T-cell (primary cell): ENCODE measurements around the gene PTPRD. TPM values are rescaled to one million over a fixed set of nuclear protein-coding genes. Genes with fewer than 3 reads are reported as not detected.

Experiments used
- ATAC-seq, 4 experiments: fragments of 200-7000 bp in 3 of 4; fragments of 150-1000 bp in 1 of 4; cut with Tn5 transposase; replicated peaks in 1 of 4; 1 replicate in 3 of 4; 2 replicates in 1 of 4; pipeline ENCODE4 v1.10.0; 2021; ENCODE audit warnings: moderate library complexity in 3 of 4, mild to moderate bottlenecking in 2 of 4, moderate number of reproducible peaks in 1 of 4
- CTCF ChIA-PET, 2 donors: fragments of 300-600 bp; sonication (Branson Sonifier 250); formaldehyde crosslinking; loops; one replicate each; lab custom pipeline; 2022; ENCODE audit warnings: antibody characterized with exemption in 2 of 2; lab: Charles Lee
- POLR2A ChIA-PET, 2 donors: fragments of 300-600 bp; sonication (Branson Sonifier 250); formaldehyde crosslinking; loops; one replicate each; lab custom pipeline; 2022; ENCODE audit warnings: antibody characterized with exemption in 2 of 2; lab: Charles Lee
- DNase-seq, 35 experiments: peaks; one replicate each; pipeline versions ENCODE4 v3.0.0 to v3.0.0-alpha.2; 2013 to 2023
- H3K27ac ChIP-seq: one replicate; pipeline ENCODE4 v1.5.1; 2013; ENCODE audit warnings: low read length
- H3K27me3 ChIP-seq, 2 experiments: replicated peaks in 1 of 2; 1 replicate in 1 of 2; 2 replicates in 1 of 2; pipeline versions ENCODE4 v1.6.1 to v1.7.0; 2013; ENCODE audit warnings: low read length in 1 of 2, mixed read lengths in 1 of 2; ENCODE audit not compliant: control insufficient read depth in 2 of 2, insufficient read depth in 2 of 2; ENCODE audit errors: extremely low read depth in 1 of 2
- H3K36me3 ChIP-seq, 2 donors: 1 replicate in 1 of 2; 2 replicates in 1 of 2; pipeline versions ENCODE4 v1.6.1 to v1.7.0; 2013; ENCODE audit warnings: low read length in 1 of 2; ENCODE audit not compliant: control insufficient read depth in 2 of 2, insufficient read depth in 1 of 2; ENCODE audit errors: extremely low read depth in 1 of 2
- H3K4me1 ChIP-seq, 2 experiments: 1 replicate in 1 of 2; 2 replicates in 1 of 2; pipeline versions ENCODE4 v1.6.1 to v1.7.0; 2013; ENCODE audit warnings: low read length in 2 of 2, mixed read lengths in 1 of 2; ENCODE audit not compliant: insufficient read depth in 2 of 2, control insufficient read depth in 1 of 2; ENCODE audit errors: extremely low read depth in 1 of 2
- H3K4me3 ChIP-seq, 2 donors: 1 replicate in 1 of 2; 2 replicates in 1 of 2; pipeline versions ENCODE4 v1.5.1 to v1.7.0; 2013; ENCODE audit warnings: mild to moderate bottlenecking in 2 of 2, low read length in 1 of 2, moderate library complexity in 1 of 2; ENCODE audit not compliant: control insufficient read depth in 1 of 2; ENCODE audit errors: extremely low read depth in 1 of 2
- H3K9me3 ChIP-seq: 2 replicates; pipeline ENCODE4 v1.7.0; 2013
- H3K27ac Mint-ChIP-seq, 2 donors: one replicate each; pipeline ENCODE4 v1.8.0; 2020 to 2021; ENCODE audit warnings: mild to moderate bottlenecking in 2 of 2, mixed read lengths in 2 of 2
- H3K27me3 Mint-ChIP-seq, 2 donors: one replicate each; pipeline ENCODE4 v1.8.0; 2021 to 2022; ENCODE audit warnings: mixed read lengths in 2 of 2
- H3K36me3 Mint-ChIP-seq: one replicate; pipeline ENCODE4 v1.8.0; 2021; ENCODE audit warnings: mixed read lengths
- H3K4me1 Mint-ChIP-seq, 3 donors: one replicate each; pipeline ENCODE4 v1.8.0; 2020 to 2022; ENCODE audit warnings: mixed read lengths in 3 of 3, mild to moderate bottlenecking in 1 of 3
- H3K4me3 Mint-ChIP-seq, 3 donors: one replicate each; pipeline ENCODE4 v1.8.0; 2020 to 2022; ENCODE audit warnings: mild to moderate bottlenecking in 3 of 3, mixed read lengths in 3 of 3, moderate library complexity in 3 of 3
- H3K9me3 Mint-ChIP-seq, 3 donors: one replicate each; pipeline ENCODE4 v1.8.0; 2020 to 2022; ENCODE audit warnings: mixed read lengths in 3 of 3
- WGBS: methylation state at CpG from one replicate; pipeline ENCODE4 v1.1.5; 2013; ENCODE audit warnings: missing lambda C conversion rate; ENCODE audit not compliant: insufficient coverage; 5-methylcytosine and 5-hydroxymethylcytosine counted together
- total RNA-seq, 35 experiments: library from RNA in 6 of 35; stranded (reverse) in 6 of 35; fragments of 120-200 nt in 1 of 35; gene quantifications; one replicate each; pipeline versions ENCODE4 v1.2.1 to v1.2.4 and lab custom pipeline; 2013 to 2026

Gene PTPRD
- total RNA-seq, 5 donors from 2014 or later (not counting 1 experiment from before 2014, with no cell fraction given) = 0.13 to 0.61 (median 0.38) TPM; not detected in 2

- H3K27ac ChIP-seq = no peak overlapping the region
- POLR2A ChIA-PET = no interaction called here
- H3K9me3 ChIP-seq = no peaks in the 10 kb centered on the region
- DNase-seq (no peak), ATAC-seq (no peak)
- WGBS = 20% methylated on average over 1 of the region's 3 CpGs
- H3K4me3 ChIP-seq = no peak overlapping the region
- no peaks in the 10 kb centered on the region for H3K27me3 ChIP-seq
- H3K9me3 Mint-ChIP-seq = peaks cover 6 to 23% (median 15%) of the 10 kb centered on the region in 3 donors
- H3K4me1 Mint-ChIP-seq = no peaks in the 10 kb centered on the region
- H3K27ac Mint-ChIP-seq = no peak overlapping the region
- CTCF ChIA-PET = no interaction called here
- H3K36me3 Mint-ChIP-seq = no peaks in the 10 kb centered on the region
- H3K4me1 ChIP-seq = no peaks in the 10 kb centered on the region
- no peaks in the 10 kb centered on the region for H3K36me3 ChIP-seq
- no peaks in the 10 kb centered on the region for H3K27me3 Mint-ChIP-seq
- H3K4me3 Mint-ChIP-seq = no peak overlapping the region
Measured at GRCh38 chr9:10447036-10447435, 165.8 kb downstream of the PTPRD start.

GRCh38 chr9:10443868-10444204 is 169.0 kb downstream of the PTPRD start:
- POLR2A ChIA-PET = no interaction called here
- no peak for DNase-seq
- H3K9me3 Mint-ChIP-seq = peaks cover 11 to 24% (median 15%) of the 10 kb centered on the region in 3 donors
- no peaks in the 10 kb centered on the region for H3K4me1 Mint-ChIP-seq
- no peaks in the 10 kb centered on the region for H3K4me1 ChIP-seq
- no peaks in the 10 kb centered on the region for H3K36me3 Mint-ChIP-seq
- no peak overlapping the region for H3K27ac Mint-ChIP-seq
- H3K27me3 Mint-ChIP-seq = no peaks in the 10 kb centered on the region
- no peaks in the 10 kb centered on the region for H3K36me3 ChIP-seq
- H3K4me3 ChIP-seq = no peak overlapping the region
- CTCF ChIA-PET = interaction anchor here in 1 of 2 donors (0.7 kb wide), 1 partner anchor 11 kb away, joined by 3 read pairs; no protein-coding TSS in a partner anchor
- H3K27ac ChIP-seq = no peak overlapping the region
- H3K4me3 Mint-ChIP-seq = no peak overlapping the region
- H3K27me3 ChIP-seq = no peaks in the 10 kb centered on the region
- ATAC-seq = no peak
- H3K9me3 ChIP-seq = no peaks in the 10 kb centered on the region

DNA sequence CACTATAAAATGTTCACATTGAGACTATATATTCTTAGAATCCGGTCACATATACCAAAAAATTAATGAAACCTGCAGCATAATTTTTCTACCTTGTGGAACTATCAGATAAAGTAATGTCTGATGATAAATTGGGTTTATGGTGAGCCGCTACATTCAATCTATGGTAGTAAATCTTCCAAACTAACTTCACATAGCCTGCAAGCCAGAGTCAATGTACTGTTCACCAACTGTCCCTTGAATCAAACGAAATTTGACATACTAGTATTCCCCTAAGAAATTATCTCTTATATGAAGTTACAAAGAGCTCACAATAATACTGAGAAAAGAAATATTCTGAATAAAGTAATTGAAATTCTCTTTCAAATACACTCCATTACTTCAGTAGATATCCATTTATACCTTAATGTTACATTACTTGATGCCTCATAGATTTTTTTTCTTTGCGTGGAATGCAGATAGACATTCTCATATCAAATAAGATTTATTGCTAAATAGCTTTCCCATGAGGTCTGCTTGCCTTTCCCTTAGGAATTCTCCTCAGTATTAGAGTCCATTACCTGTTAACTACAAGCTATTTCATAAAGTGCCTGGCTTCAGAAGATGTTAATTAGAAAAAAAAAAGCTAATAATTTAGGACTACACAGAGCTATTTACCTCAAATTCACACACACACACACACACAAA is 169.5 kb downstream of the PTPRD start:
- Histone ChIP-seq H3K27me3 (no peaks in the 10 kb centered on the region), H3K27ac (no peak overlapping the region), H3K4me3 (no peak overlapping the region), H3K4me1 (no peaks in the 10 kb centered on the region), H3K36me3 (no peaks in the 10 kb centered on the region), H3K9me3 (no peaks in the 10 kb centered on the region)
- peaks cover 13 to 26% (median 15%) of the 10 kb centered on the region in 3 donors for H3K9me3 Mint-ChIP-seq
- no peaks in the 10 kb centered on the region for H3K36me3 Mint-ChIP-seq
- no peak overlapping the region for H3K27ac Mint-ChIP-seq
- DNase-seq (no peak), ATAC-seq (no peak)
- no peaks in the 10 kb centered on the region for H3K4me1 Mint-ChIP-seq
- ChIA-PET POLR2A (no interaction called here), CTCF (interaction anchor here in 1 of 2 donors (0.7 kb wide), 1 partner anchor 11 kb away, joined by 3 read pairs; no protein-coding TSS in a partner anchor)
- H3K4me3 Mint-ChIP-seq = no peak overlapping the region
- H3K27me3 Mint-ChIP-seq = no peaks in the 10 kb centered on the region
- WGBS = no CpG with 5 or more reads among the region's 4 CpGs

DNA sequence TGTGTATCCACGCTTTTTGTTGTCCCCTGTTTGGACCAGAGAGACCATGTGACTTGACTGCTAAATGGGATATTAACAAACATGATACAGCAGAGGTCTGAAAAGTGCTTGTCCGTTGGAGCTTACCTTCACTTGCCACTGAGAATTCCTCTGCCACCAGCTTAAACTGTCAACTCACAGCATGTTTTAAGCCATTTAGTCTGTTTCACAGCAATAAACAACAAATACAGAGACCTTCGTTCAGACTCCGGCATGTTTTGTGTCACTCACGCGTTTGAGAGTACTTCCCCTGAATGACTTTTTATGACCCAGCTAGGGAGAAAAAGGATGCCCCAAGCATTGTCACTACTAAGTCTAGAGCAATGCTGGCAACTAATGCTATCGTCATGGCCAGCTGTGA is 173.8 kb downstream of the PTPRD start:
- H3K4me3 Mint-ChIP-seq = no peak overlapping the region
- H3K36me3 Mint-ChIP-seq = no peaks in the 10 kb centered on the region
- WGBS = 47% methylated on average over 4 of the region's 7 CpGs
- no peak overlapping the region for H3K27ac ChIP-seq
- ChIA-PET POLR2A (no interaction called here), CTCF (no interaction called here)
- H3K27me3 ChIP-seq = no peaks in the 10 kb centered on the region
- H3K9me3 Mint-ChIP-seq = peaks cover 4 to 10% (median 8%) of the 10 kb centered on the region in 3 donors
- no peaks in the 10 kb centered on the region for H3K4me1 ChIP-seq
- ATAC-seq (no peak), DNase-seq (no peak)
- H3K27ac Mint-ChIP-seq = no peak overlapping the region
- H3K36me3 ChIP-seq = no peaks in the 10 kb centered on the region
- H3K27me3 Mint-ChIP-seq = no peaks in the 10 kb centered on the region
- no peaks in the 10 kb centered on the region for H3K9me3 ChIP-seq
- H3K4me3 ChIP-seq = no peak overlapping the region
- H3K4me1 Mint-ChIP-seq = no peaks in the 10 kb centered on the region

GRCh38 chr9:10436756-10437155 is 176.0 kb downstream of the PTPRD start:
- WGBS = 58% methylated on average over 2 of the region's 4 CpGs
- no peak for DNase-seq
- H3K36me3 Mint-ChIP-seq = no peaks in the 10 kb centered on the region

DNA sequence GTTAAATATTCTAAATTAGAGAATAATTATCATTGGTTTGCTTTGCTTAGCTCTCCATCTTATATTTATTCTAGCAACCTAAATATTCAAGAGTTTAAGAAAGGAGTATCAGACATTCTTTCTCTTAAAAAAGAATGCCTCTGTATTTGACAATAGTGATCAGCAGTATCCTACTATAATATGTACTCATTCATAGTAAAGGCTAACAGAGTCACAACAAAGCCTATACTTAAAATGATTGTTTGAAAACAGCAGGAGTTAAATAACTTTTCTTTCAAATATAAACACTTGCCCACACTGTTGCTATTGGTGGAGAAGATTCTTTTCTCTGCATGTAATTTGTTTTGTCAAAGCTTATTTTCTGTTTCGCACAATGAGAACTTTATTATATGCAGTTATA is 178.4 kb downstream of the PTPRD start:
- Histone ChIP-seq H3K27ac (no peak overlapping the region), H3K36me3 (no peaks in the 10 kb centered on the region), H3K4me1 (no peaks in the 10 kb centered on the region), H3K27me3 (no peaks in the 10 kb centered on the region), H3K4me3 (no peak overlapping the region), H3K9me3 (no peaks in the 10 kb centered on the region)
- no peaks in the 10 kb centered on the region for H3K36me3 Mint-ChIP-seq
- CTCF ChIA-PET = no interaction called here
- no peak overlapping the region for H3K27ac Mint-ChIP-seq
- no peak overlapping the region for H3K4me3 Mint-ChIP-seq
- H3K27me3 Mint-ChIP-seq = no peaks in the 10 kb centered on the region
- POLR2A ChIA-PET = interaction anchor here in 1 of 2 donors (0.6 kb wide), 1 partner anchor 21 kb away, joined by 5 read pairs; no protein-coding TSS in a partner anchor
- DNase-seq (no peak), ATAC-seq (no peak)
- H3K4me1 Mint-ChIP-seq = no peaks in the 10 kb centered on the region
- peaks cover 8 to 13% (median 10%) of the 10 kb centered on the region in 3 donors for H3K9me3 Mint-ChIP-seq
- no CpG with 5 or more reads among the region's 1 CpG for WGBS

More at GRCh38 chr9:10436756-10437155, 176.0 kb downstream of the PTPRD start:
- H3K27ac ChIP-seq = no peak overlapping the region
- Mint-ChIP-seq H3K27ac (no peak overlapping the region), H3K9me3 (peaks cover 14 to 17% (median 15%) of the 10 kb centered on the region in 3 donors), H3K27me3 (no peaks in the 10 kb centered on the region), H3K4me1 (no peaks in the 10 kb centered on the region), H3K4me3 (no peak overlapping the region)
- no peaks in the 10 kb centered on the region for H3K9me3 ChIP-seq
- ATAC-seq = no peak
- CTCF ChIA-PET = no interaction called here
- H3K4me1 ChIP-seq = no peaks in the 10 kb centered on the region
- H3K27me3 ChIP-seq = no peaks in the 10 kb centered on the region
- H3K4me3 ChIP-seq = no peak overlapping the region
- H3K36me3 ChIP-seq = no peaks in the 10 kb centered on the region
- POLR2A ChIA-PET = no interaction called here
